GM18868 (cell line): Measurements from ENCODE around the gene SLC9A1.

Experiments
- ATAC-seq: cut with Tn5 transposase; IDR thresholded peaks from one replicate; pipeline ENCODE4 v1.9.1; 2021; ENCODE audit warnings: mild to moderate bottlenecking, moderate library complexity; ENCODE audit not compliant: unreplicated experiment

The SLC9A1 gene

GRCh38 chr1:27152004-27152828 is 2.7 kb downstream of the SLC9A1 start:
- ATAC-seq, result no peak

- no peak for ATAC-seq
These were observed 4.3 kb downstream of the SLC9A1 start for GRCh38 chr1:27150641-27151040.

- no peak for ATAC-seq
These were observed 4.7 kb downstream of the SLC9A1 start for GRCh38 chr1:27150183-27150582.

- ATAC-seq, result no peak
These were observed 5.2 kb downstream of the SLC9A1 start for GRCh38 chr1:27149762-27150113.

GRCh38 chr1:27149084-27149761 is 5.7 kb downstream of the SLC9A1 start:
- no peak for ATAC-seq

GRCh38 chr1:27148591-27148990 is 6.3 kb downstream of the SLC9A1 start:
- ATAC-seq, result no peak

GRCh38 chr1:27147842-27148518 is 6.9 kb downstream of the SLC9A1 start:
- no peak for ATAC-seq

- no peak for ATAC-seq
These were observed 9.0 kb downstream of the SLC9A1 start for GRCh38 chr1:27145934-27146354.

- ATAC-seq, result no peak
These were observed 9.8 kb downstream of the SLC9A1 start for GRCh38 chr1:27144920-27145661.

- ATAC-seq, result no peak
These were observed 10.7 kb downstream of the SLC9A1 start for GRCh38 chr1:27144049-27144748.

GRCh38 chr1:27143401-27143800 is 11.5 kb downstream of the SLC9A1 start:
- ATAC-seq, result no peak

GRCh38 chr1:27142464-27142863 is 12.5 kb downstream of the SLC9A1 start:
- ATAC-seq, result no peak

- no peak for ATAC-seq
These were observed 13.5 kb downstream of the SLC9A1 start for GRCh38 chr1:27141266-27142003.

GRCh38 chr1:27139980-27140379 is 14.9 kb downstream of the SLC9A1 start:
- no peak for ATAC-seq

- no peak for ATAC-seq
These were observed 16.0 kb downstream of the SLC9A1 start for GRCh38 chr1:27138927-27139326.

- ATAC-seq, result no peak
These were observed 16.6 kb downstream of the SLC9A1 start for GRCh38 chr1:27138368-27138767.

GRCh38 chr1:27137544-27138075 is 17.3 kb downstream of the SLC9A1 start:
- ATAC-seq, result no peak

- peak; percentile 52 for ATAC-seq
These were observed 17.9 kb downstream of the SLC9A1 start for GRCh38 chr1:27136998-27137542.

GRCh38 chr1:27136236-27136551 is 18.7 kb downstream of the SLC9A1 start:
- no peak for ATAC-seq
